Loucy (cell line): ENCODE measurements around the gene AQP4.

Source experiments
- H2AFZ ChIP-seq: fragments of 200-600 bp; sonication (generic); 2 replicates; pipeline ENCODE4 v1.6.0; 2016; ENCODE audit warnings: antibody characterized with exemption, mild to moderate bottlenecking, low read length, moderate library complexity
- H3F3A ChIP-seq: fragments of 200-600 bp; 2 replicates; pipeline ENCODE4 v1.6.0; 2016; ENCODE audit warnings: antibody characterized with exemption, low read depth, mild to moderate bottlenecking
- H3K27me3 ChIP-seq: fragments of 200-600 bp; sonication (generic); 2 replicates; pipeline ENCODE4 v1.6.1; 2014; ENCODE audit warnings: low read length, mild to moderate bottlenecking; ENCODE audit not compliant: insufficient read depth, poor library complexity, severe bottlenecking
- H3K36me3 ChIP-seq: fragments of 200-600 bp; sonication (generic); 2 replicates; pipeline ENCODE4 v1.6.1; 2016; ENCODE audit warnings: low read length; ENCODE audit not compliant: insufficient read depth
- H3K4me1 ChIP-seq: fragments of 200-600 bp; sonication (generic); 2 replicates; pipeline ENCODE4 v1.5.1; 2014; ENCODE audit warnings: low read length, mild to moderate bottlenecking; ENCODE audit not compliant: insufficient read depth, poor library complexity, severe bottlenecking
- H3K4me2 ChIP-seq: fragments of 200-600 bp; sonication (generic); 2 replicates; pipeline ENCODE4 v1.6.0; 2014; ENCODE audit warnings: antibody characterized with exemption, low read length, low read depth, mild to moderate bottlenecking; ENCODE audit not compliant: poor library complexity, severe bottlenecking
- H3K4me3 ChIP-seq: fragments of 200-600 bp; sonication (generic); 2 replicates; pipeline ENCODE4 v1.5.1; 2014; ENCODE audit warnings: low read length, mild to moderate bottlenecking, mixed read lengths; ENCODE audit not compliant: poor library complexity, severe bottlenecking
- H3K79me2 ChIP-seq: fragments of 200-600 bp; sonication (generic); 2 replicates; pipeline ENCODE4 v1.6.1; 2014; ENCODE audit warnings: low read length; ENCODE audit not compliant: insufficient read depth
- H3K9ac ChIP-seq: fragments of 200-600 bp; sonication (generic); 2 replicates; pipeline ENCODE4 v1.6.0; 2014; ENCODE audit warnings: mild to moderate bottlenecking, low read depth, low read length, moderate library complexity; ENCODE audit not compliant: poor library complexity, severe bottlenecking
- H3K9me2 ChIP-seq: fragments of 200-600 bp; sonication (generic); replicated peaks from 2 replicates; pipeline ENCODE4 v1.6.1; 2016; ENCODE audit warnings: low read depth, low read length, mixed read lengths
- H3K9me3 ChIP-seq: fragments of 200-600 bp; sonication (generic); 2 replicates; pipeline ENCODE4 v1.6.1; 2014; ENCODE audit warnings: mild to moderate bottlenecking, antibody characterized with exemption, low read length, low read depth; ENCODE audit not compliant: insufficient read depth
- H4K20me1 ChIP-seq: fragments of 200-600 bp; sonication (generic); 2 replicates; pipeline ENCODE4 v1.6.0; 2014; ENCODE audit warnings: antibody characterized with exemption, low read length, mild to moderate bottlenecking; ENCODE audit not compliant: insufficient read depth, poor library complexity, severe bottlenecking
- EZH2phosphoT487 ChIP-seq: fragments of 200-600 bp; IDR thresholded peaks from 2 replicates; pipeline ENCODE4 v1.6.1; 2018; ENCODE audit warnings: antibody characterized with exemption, mild to moderate bottlenecking, moderate library complexity, borderline replicate concordance
- TF ChIP-seq, protein P1 (sequence below): fragments of 200-600 bp; sonication (generic); conservative IDR thresholded peaks from 2 replicates; pipeline ENCODE4 v1.5.1; 2014; ENCODE audit warnings: mild to moderate bottlenecking, antibody characterized with exemption, low read length

AQP4 gene

DNA sequence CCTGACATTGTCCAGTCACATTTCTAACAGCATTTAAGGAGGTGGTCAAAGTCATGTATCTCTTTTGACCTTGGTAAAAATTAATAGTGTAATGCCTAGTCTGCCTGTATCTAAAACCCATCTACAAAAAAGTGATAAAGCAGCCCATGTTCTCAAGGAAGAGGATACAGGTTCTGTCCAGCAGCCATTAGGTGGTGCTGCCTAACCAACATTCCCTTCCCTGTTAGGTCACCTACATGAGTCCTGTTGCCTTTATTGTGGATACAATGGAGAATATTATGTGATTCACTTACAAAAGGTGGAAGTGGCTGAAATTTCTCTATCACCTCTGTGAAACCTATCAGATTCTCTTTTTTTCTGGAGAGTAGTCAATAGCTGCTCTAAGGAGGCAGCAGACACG lies 52.5 kb downstream of the AQP4 start:
- H2AFZ ChIP-seq: no peak overlapping the region
- no peaks in the 10 kb centered on the region for H3K4me1 ChIP-seq
- TF ChIP-seq, protein P1, sequence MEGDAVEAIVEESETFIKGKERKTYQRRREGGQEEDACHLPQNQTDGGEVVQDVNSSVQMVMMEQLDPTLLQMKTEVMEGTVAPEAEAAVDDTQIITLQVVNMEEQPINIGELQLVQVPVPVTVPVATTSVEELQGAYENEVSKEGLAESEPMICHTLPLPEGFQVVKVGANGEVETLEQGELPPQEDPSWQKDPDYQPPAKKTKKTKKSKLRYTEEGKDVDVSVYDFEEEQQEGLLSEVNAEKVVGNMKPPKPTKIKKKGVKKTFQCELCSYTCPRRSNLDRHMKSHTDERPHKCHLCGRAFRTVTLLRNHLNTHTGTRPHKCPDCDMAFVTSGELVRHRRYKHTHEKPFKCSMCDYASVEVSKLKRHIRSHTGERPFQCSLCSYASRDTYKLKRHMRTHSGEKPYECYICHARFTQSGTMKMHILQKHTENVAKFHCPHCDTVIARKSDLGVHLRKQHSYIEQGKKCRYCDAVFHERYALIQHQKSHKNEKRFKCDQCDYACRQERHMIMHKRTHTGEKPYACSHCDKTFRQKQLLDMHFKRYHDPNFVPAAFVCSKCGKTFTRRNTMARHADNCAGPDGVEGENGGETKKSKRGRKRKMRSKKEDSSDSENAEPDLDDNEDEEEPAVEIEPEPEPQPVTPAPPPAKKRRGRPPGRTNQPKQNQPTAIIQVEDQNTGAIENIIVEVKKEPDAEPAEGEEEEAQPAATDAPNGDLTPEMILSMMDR: peak; percentile 86
- no peak for TF ChIP-seq EZH2phosphoT487
- peaks cover 2% of the 10 kb centered on the region; the same call in 1 of the 2 replicates for H3K9me3 ChIP-seq
- H3K27me3 ChIP-seq: no peaks in the 10 kb centered on the region
- H3K4me2 ChIP-seq: no peak overlapping the region
- no peaks in the 10 kb centered on the region for H3K79me2 ChIP-seq
- H3K4me3 ChIP-seq: no peak overlapping the region
- no peak overlapping the region for H3K9ac ChIP-seq
- H3K9me2 ChIP-seq: no peaks in the 10 kb centered on the region
- no peaks in the 10 kb centered on the region for H3K36me3 ChIP-seq
- no peaks in the 10 kb centered on the region for H4K20me1 ChIP-seq
- H3F3A ChIP-seq: no peaks in the 10 kb centered on the region

- no peaks in the 10 kb centered on the region for H3K27me3 ChIP-seq
- no peaks in the 10 kb centered on the region for H3K4me1 ChIP-seq
- no peaks in the 10 kb centered on the region for H3K79me2 ChIP-seq
- H4K20me1 ChIP-seq: no peaks in the 10 kb centered on the region
- H3K9me3 ChIP-seq: no peaks in the 10 kb centered on the region
- no peak overlapping the region for H3K9ac ChIP-seq
- no peak overlapping the region for H2AFZ ChIP-seq
- no peak overlapping the region for H3K4me3 ChIP-seq
- H3K4me2 ChIP-seq: no peak overlapping the region
- H3F3A ChIP-seq: no peaks in the 10 kb centered on the region
- TF ChIP-seq EZH2phosphoT487: no peak
- TF ChIP-seq, protein P1: no peak
- no peaks in the 10 kb centered on the region for H3K9me2 ChIP-seq
- no peaks in the 10 kb centered on the region for H3K36me3 ChIP-seq
These were observed 53.0 kb downstream of the AQP4 start for GRCh38 chr18:26812462-26812861.

GRCh38 chr18:26809346-26809745 lies 56.2 kb downstream of the AQP4 start:
- Histone ChIP-seq H3K9me3 (no peaks in the 10 kb centered on the region), H3K4me1 (no peaks in the 10 kb centered on the region), H3K9ac (no peak overlapping the region), H3K9me2 (no peaks in the 10 kb centered on the region), H4K20me1 (no peaks in the 10 kb centered on the region), H3K4me3 (no peak overlapping the region), H3K36me3 (no peaks in the 10 kb centered on the region), H2AFZ (no peak overlapping the region), H3K27me3 (no peaks in the 10 kb centered on the region), H3K4me2 (no peak overlapping the region), H3F3A (no peaks in the 10 kb centered on the region), H3K79me2 (no peaks in the 10 kb centered on the region)
- TF ChIP-seq, protein P1: no peak
- no peak for TF ChIP-seq EZH2phosphoT487
